SK-N-SH (cell line): ENCODE measurements around the gene MYL12A. TPM values are rescaled to one million over a fixed set of nuclear protein-coding genes. Genes with fewer than 3 reads are reported as not detected.

Experiments used
- CTCF ChIA-PET: fragments of 300-600, 350-600 bp; formaldehyde crosslinking; extraction: SDS; loops from one replicate; lab custom pipeline; 2021; lab: Yijun Ruan, JAX
- POLR2A ChIA-PET: fragments of 350-600 bp; sonication (Branson Sonifier 250); formaldehyde crosslinking; extraction: SDS; loops from one replicate; lab custom pipeline; 2020; ENCODE audit warnings: antibody characterized with exemption, inconsistent platforms; lab: Yijun Ruan, JAX
- DNase-seq: peaks from one replicate; pipeline ENCODE4 v3.0.0; 2012
- H2AFZ ChIP-seq: fragments of 200-600 bp; sonication (generic); 2 replicates; pipeline ENCODE4 v1.8.1; 2016; ENCODE audit warnings: antibody characterized with exemption, mild to moderate bottlenecking, low read depth
- H3F3A ChIP-seq: fragments of 200-600 bp; sonication (generic); replicated peaks from 2 replicates; pipeline ENCODE3; 2016; ENCODE audit warnings: antibody characterized with exemption, mild to moderate bottlenecking; ENCODE audit not compliant: insufficient read depth
- H3K27ac ChIP-seq, 2 experiments: fragments of 200-500 bp in 1 of 2; fragments of 200-600 bp in 1 of 2; sonication (Bioruptor generic) in 1 of 2; sonication (generic), shearing (Covaris generic) in 1 of 2; 2 replicates each; pipeline versions ENCODE4 v1.5.1 to v1.6.1; 2014 to 2016; ENCODE audit warnings: low read depth in 2 of 2, inconsistent platforms in 1 of 2, low read length in 1 of 2, mild to moderate bottlenecking in 1 of 2, mixed read lengths in 1 of 2
- H3K27me3 ChIP-seq: fragments of 200-600 bp; sonication (generic), shearing (Covaris generic); 2 replicates; pipeline ENCODE4 v1.6.1; 2016; ENCODE audit warnings: mixed run types; ENCODE audit not compliant: insufficient read depth
- H3K36me3 ChIP-seq, 2 experiments: fragments of 200-500 bp in 1 of 2; fragments of 200-600 bp in 1 of 2; sonication (Bioruptor generic) in 1 of 2; sonication (generic) in 1 of 2; replicated peaks in 1 of 2; 2 replicates each; pipeline versions ENCODE3 to v1.5.1; 2014 to 2016; ENCODE audit warnings: low read length in 1 of 2, mild to moderate bottlenecking in 1 of 2; ENCODE audit not compliant: insufficient read depth in 2 of 2, control insufficient read depth in 1 of 2
- H3K4me1 ChIP-seq, 2 experiments: fragments of 200-500 bp in 1 of 2; fragments of 200-600 bp in 1 of 2; sonication (Bioruptor generic) in 1 of 2; sonication (generic), shearing (Covaris generic) in 1 of 2; 2 replicates each; pipeline versions ENCODE4 v1.5.1 to v1.6.1; 2014 to 2016; ENCODE audit warnings: low read depth in 1 of 2, low read length in 1 of 2, mixed run types in 1 of 2; ENCODE audit not compliant: insufficient read depth in 2 of 2, control insufficient read depth in 1 of 2
- H3K4me2 ChIP-seq: fragments of 200-600 bp; sonication (generic), shearing (Covaris generic); 2 replicates; pipeline ENCODE4 v1.6.1; 2017; ENCODE audit warnings: mixed run types
- H3K4me3 ChIP-seq, 2 experiments: fragments of 200-500 bp in 1 of 2; fragments of 200-600 bp in 1 of 2; sonication (Bioruptor generic) in 1 of 2; sonication (generic), shearing (Covaris generic) in 1 of 2; 2 replicates each; pipeline versions ENCODE4 v1.5.1 to v1.8.1; 2014 to 2016; ENCODE audit warnings: low read depth in 2 of 2, inconsistent platforms in 1 of 2, low read length in 1 of 2, mild to moderate bottlenecking in 1 of 2, mixed read lengths in 1 of 2, moderate library complexity in 1 of 2
- H3K79me2 ChIP-seq: fragments of 200-600 bp; sonication (generic); 2 replicates; pipeline ENCODE4 v1.8.1; 2017; ENCODE audit warnings: mild to moderate bottlenecking; ENCODE audit not compliant: insufficient read depth
- H3K9ac ChIP-seq: fragments of 200-600 bp; sonication (generic); 2 replicates; pipeline ENCODE4 v1.6.1; 2017; ENCODE audit warnings: mixed run types
- H3K9me2 ChIP-seq: fragments of 200-600 bp; sonication (generic); 2 replicates; pipeline ENCODE4 v1.6.1; 2017; ENCODE audit warnings: mixed run types
- H3K9me3 ChIP-seq: fragments of 200-600 bp; sonication (generic); 2 replicates; pipeline ENCODE4 v1.6.1; 2017; ENCODE audit warnings: mixed run types, mild to moderate bottlenecking, moderate library complexity
- H4K20me1 ChIP-seq: fragments of 200-600 bp; sonication (generic); 2 replicates; pipeline ENCODE4 v1.6.1; 2017; ENCODE audit warnings: mild to moderate bottlenecking, mixed run types; ENCODE audit not compliant: insufficient read depth
- CTCF ChIP-seq: fragments of 200-600 bp; sonication (generic); IDR thresholded peaks from 2 replicates; pipeline ENCODE4 v1.6.1; 2017; ENCODE audit warnings: antibody characterized with exemption, mild to moderate bottlenecking, moderate library complexity
- GATA2 ChIP-seq: sonication (generic); formaldehyde crosslinking; IDR thresholded peaks from 2 replicates; pipeline ENCODE4 v1.5.0; 2020; ENCODE audit warnings: mild to moderate bottlenecking, missing genetic modification reagents
- MEF2A ChIP-seq: IDR thresholded peaks from 2 replicates; pipeline ENCODE4 v1.4.0; 2012; ENCODE audit warnings: low read depth, borderline replicate concordance
- SMC3 ChIP-seq: IDR thresholded peaks from 2 replicates; pipeline ENCODE4 v1.6.1; 2012; ENCODE audit warnings: low read depth, low read length, improper control_type of control experiment
- TAF1 ChIP-seq: IDR thresholded peaks from 2 replicates; pipeline ENCODE4 v1.6.1; 2012; ENCODE audit warnings: low read depth, mild to moderate bottlenecking, low read length, moderate library complexity, borderline replicate concordance
- USF1 ChIP-seq: IDR thresholded peaks from 2 replicates; pipeline ENCODE4 v1.4.0; 2012; ENCODE audit warnings: low read depth, borderline replicate concordance
- YY1 ChIP-seq: IDR thresholded peaks from 2 replicates; pipeline ENCODE4 v1.4.0; 2012; ENCODE audit warnings: low read depth, mild to moderate bottlenecking
- ZBTB33 ChIP-seq: IDR thresholded peaks from 2 replicates; pipeline ENCODE4 v1.4.0; 2012; ENCODE audit warnings: low read depth, borderline replicate concordance
- WGBS: methylation state at CpG from one replicate; pipeline ENCODE4 v1.1.6; 2017; ENCODE audit warnings: low lambda C conversion rate; 5-methylcytosine and 5-hydroxymethylcytosine counted together
- polyA plus RNA-seq, 3 experiments: library from polyadenylated mRNA; depleted of rRNA; stranded (reverse); fragments of >200 nt; gene quantifications; 2 replicates each; pipeline ENCODE4 v1.2.3, GENCODE V29; 2012

Gene MYL12A
- polyA plus RNA-seq, 1 of the 3 experiments (the other 2 are of a cell fraction) = 448 TPM

- Histone ChIP-seq H3K4me1 (peaks cover 16 to 24% of the 10 kb centered on the region in 2 experiments; a peak in 3 of 4 replicates), H3K9me2 (no peaks in the 10 kb centered on the region; the same call in 1 of the 2 replicates), H2AFZ (no peak overlapping the region), H3K27ac (no peak overlapping the region), H3F3A (peaks cover 30% of the 10 kb centered on the region), H3K9me3 (no peaks in the 10 kb centered on the region), H3K4me2 (peak overlapping the region; percentile 56; the same call in 1 of the 2 replicates), H4K20me1 (peaks cover 87% of the 10 kb centered on the region), H3K9ac (no peak overlapping the region), H3K36me3 (no peaks in the 10 kb centered on the region), H3K27me3 (no peaks in the 10 kb centered on the region), H3K4me3 (no peak overlapping the region), H3K79me2 (peaks cover 92% of the 10 kb centered on the region)
- no peak for DNase-seq
- no peak for TF ChIP-seq USF1
- TF ChIP-seq YY1 = no peak
- no peak for TF ChIP-seq CTCF
- TF ChIP-seq MEF2A = no peak
- no peak for TF ChIP-seq ZBTB33
- 65% methylated on average over 4 of the region's 7 CpGs for WGBS
- ChIA-PET POLR2A (no interaction called here), CTCF (interaction anchor here (1.3 to 1.5 kb wide), 2 partner anchors 328 to 400 kb away, joined by 3 read pairs; no protein-coding TSS in a partner anchor)
Measured at GRCh38 chr18:3266062-3266608, 18.5 kb downstream of the MYL12A start.

- no peak overlapping the region for H3K27ac ChIP-seq
- peaks cover 15 to 24% of the 10 kb centered on the region in 2 experiments; a peak in 3 of 4 replicates for H3K4me1 ChIP-seq
Measured at GRCh38 chr18:3268306-3268705, 20.7 kb downstream of the MYL12A start.

More at GRCh38 chr18:3268306-3268705, 20.7 kb downstream of the MYL12A start:
- H3K9me3 ChIP-seq = no peaks in the 10 kb centered on the region
- TF ChIP-seq CTCF (no peak), SMC3 (no peak), TAF1 (no peak), GATA2 (no peak)
- no peak for DNase-seq
- H3K27me3 ChIP-seq = no peaks in the 10 kb centered on the region
- H3K79me2 ChIP-seq = peaks cover 100% of the 10 kb centered on the region
- peaks cover 5 to 12% of the 10 kb centered on the region in 2 experiments for H3K36me3 ChIP-seq
- POLR2A ChIA-PET = no interaction called here
- CTCF ChIA-PET = no interaction called here
- H3K9me2 ChIP-seq = no peaks in the 10 kb centered on the region; the same call in 1 of the 2 replicates
- peaks cover 100% of the 10 kb centered on the region for H4K20me1 ChIP-seq
- no peak overlapping the region for H3K4me3 ChIP-seq
- no peak overlapping the region for H2AFZ ChIP-seq
- peaks cover 25% of the 10 kb centered on the region for H3F3A ChIP-seq
- H3K9ac ChIP-seq = no peak overlapping the region
- peak overlapping the region; percentile 47; the same call in 1 of the 2 replicates for H3K4me2 ChIP-seq
